Stimulated activated naive CD4-positive, alpha-beta T cell (primary cell): Measurements from ENCODE around the gene ARHGAP29.

ENCODE experiments used
- DNase-seq, 6 experiments: peaks; one replicate each; lab custom pipeline; 2025; lab: John Stamatoyannopoulos, UW

ARHGAP29 gene

GRCh38 chr1:94124538-94124937 lies 112.8 kb downstream of the ARHGAP29 start:
- DNase-seq = no peak

- no peak for DNase-seq
Observed at GRCh38 chr1:94122201-94122970, 115.0 kb downstream of the ARHGAP29 start.
